Endothelial cell of umbilical vein (primary cell): ENCODE data around the gene VSTM2B. TPM values are rescaled to one million over a fixed set of nuclear protein-coding genes. Genes with fewer than 3 reads are reported as not detected.

ENCODE experiments used
- BruUV-seq: library from RNA; stranded (reverse); fragments of 400-500 nt; replicated peaks from 2 replicates; lab custom pipeline; 2021; lab: Mats Ljungman, UMichigan
- CTCF ChIA-PET: fragments of 300-600, 350-600 bp; sonication (Branson Sonifier 250); formaldehyde crosslinking; loops from one replicate; lab custom pipeline; 2021; ENCODE audit warnings: antibody characterized with exemption, inconsistent platforms; lab: Charles Lee
- POLR2A ChIA-PET: fragments of 300-600, 350-600 bp; sonication (Branson Sonifier 250); formaldehyde crosslinking; loops from one replicate; lab custom pipeline; 2021; ENCODE audit warnings: antibody characterized with exemption, inconsistent platforms; lab: Charles Lee
- DNase-seq: peaks from one replicate; pipeline ENCODE4 v3.0.0-alpha.2; 2011; ENCODE audit warnings: low read depth, low spot score
- FAIRE-seq: peaks from 2 replicates; lab custom pipeline; 2011; peaks lifted over from hg19 to GRCh38; lab: Jason Lieb, UNC
- H2AFZ ChIP-seq: 2 replicates; pipeline ENCODE4 v1.6.0; 2012; ENCODE audit warnings: low read depth, low read length, control low read depth, inconsistent platforms
- H3K27ac ChIP-seq: 2 replicates; pipeline ENCODE4 v1.5.1; 2011; ENCODE audit warnings: low read depth, mild to moderate bottlenecking, control low read depth, low read length, moderate library complexity; ENCODE audit not compliant: insufficient read depth
- H3K27me3 ChIP-seq, 2 experiments: 2 replicates each; pipeline versions ENCODE4 v1.6.0 to v1.6.1; 2011; ENCODE audit warnings: low read length in 2 of 2, mixed read lengths in 1 of 2; ENCODE audit not compliant: control insufficient read depth in 2 of 2, insufficient read depth in 2 of 2
- H3K36me3 ChIP-seq, 2 experiments: 2 replicates in 1 of 2; 3 replicates in 1 of 2; pipeline ENCODE4 v1.5.1; 2011; ENCODE audit warnings: low read length in 2 of 2, mild to moderate bottlenecking in 1 of 2, moderate library complexity in 1 of 2; ENCODE audit not compliant: control insufficient read depth in 2 of 2, insufficient read depth in 2 of 2; ENCODE audit errors: extremely low read depth in 1 of 2
- H3K4me1 ChIP-seq: 3 replicates; pipeline ENCODE4 v1.5.1; 2011; ENCODE audit warnings: mild to moderate bottlenecking, low read length; ENCODE audit not compliant: control insufficient read depth, insufficient read depth; ENCODE audit errors: extremely low read depth
- H3K4me2 ChIP-seq: 2 replicates; pipeline ENCODE4 v1.6.1; 2011; ENCODE audit warnings: low read length, control low read depth, mixed read lengths; ENCODE audit not compliant: insufficient read depth
- H3K4me3 ChIP-seq, 3 experiments: fragments of 200-600 bp in 1 of 3; sonication (generic), shearing (Covaris generic) in 1 of 3; replicated peaks in 1 of 3; 2 replicates each; pipeline ENCODE4 v1.5.1; 2011 to 2016; ENCODE audit warnings: control low read depth in 3 of 3, low read length in 3 of 3, mild to moderate bottlenecking in 2 of 3, inconsistent platforms in 1 of 3, low read depth in 1 of 3, moderate library complexity in 1 of 3; ENCODE audit not compliant: insufficient read depth in 1 of 3
- H3K79me2 ChIP-seq: 2 replicates; pipeline ENCODE4 v1.6.0; 2012; ENCODE audit warnings: low read length, inconsistent platforms; ENCODE audit not compliant: control insufficient read depth, insufficient read depth
- H3K9ac ChIP-seq: replicated peaks from 2 replicates; pipeline ENCODE3; 2011; ENCODE audit warnings: low read length, control low read depth; ENCODE audit not compliant: insufficient read depth; ENCODE audit errors: extremely low read depth
- H3K9me1 ChIP-seq: replicated peaks from 3 replicates; pipeline ENCODE4 v1.6.0; 2011; ENCODE audit warnings: mild to moderate bottlenecking, low read length; ENCODE audit not compliant: control insufficient read depth, insufficient read depth; ENCODE audit errors: extremely low read depth
- H3K9me3 ChIP-seq: replicated peaks from 2 replicates; pipeline ENCODE4 v1.5.1; 2012; ENCODE audit warnings: low read length, inconsistent platforms; ENCODE audit not compliant: control insufficient read depth, insufficient read depth
- H4K20me1 ChIP-seq: replicated peaks from 2 replicates; pipeline ENCODE3; 2011; ENCODE audit warnings: mild to moderate bottlenecking, low read length; ENCODE audit not compliant: control insufficient read depth, insufficient read depth; ENCODE audit errors: extremely low read depth
- CTCF ChIP-seq, 2 donors: IDR thresholded peaks; 1 replicate in 1 of 2; 2 replicates in 1 of 2; pipeline ENCODE4 v1.5.1; 2011; ENCODE audit warnings: low read length in 2 of 2, mild to moderate bottlenecking in 2 of 2, moderate library complexity in 2 of 2, control low read depth in 1 of 2, inconsistent platforms in 1 of 2, low read depth in 1 of 2; ENCODE audit not compliant: insufficient read depth in 1 of 2; ENCODE audit errors: extremely low read depth in 1 of 2
- FOS ChIP-seq: IDR thresholded peaks from 2 replicates; pipeline ENCODE4 v1.6.1; 2011; ENCODE audit warnings: mild to moderate bottlenecking, low read length, moderate library complexity, borderline replicate concordance; ENCODE audit not compliant: insufficient read depth
- GATA2 ChIP-seq: IDR thresholded peaks from 2 replicates; pipeline ENCODE4 v1.7.0; 2011; ENCODE audit warnings: low read depth, mild to moderate bottlenecking, moderate library complexity, mixed read lengths, low read length; ENCODE audit not compliant: insufficient read length, insufficient read depth
- JUN ChIP-seq: IDR thresholded peaks from 2 replicates; pipeline ENCODE4 v1.6.1; 2011; ENCODE audit warnings: borderline replicate concordance, low read depth; ENCODE audit not compliant: insufficient read length, insufficient read depth
- MYC ChIP-seq: IDR thresholded peaks from one replicate; pipeline ENCODE4 v1.6.1; 2011; ENCODE audit warnings: mild to moderate bottlenecking, low read depth, low read length
- POLR2A ChIP-seq: IDR thresholded peaks from 2 replicates; pipeline ENCODE4 v1.6.1; 2012; ENCODE audit warnings: low read depth, mild to moderate bottlenecking, control low read depth, low read length
- POLR2AphosphoS5 ChIP-seq: IDR thresholded peaks from 2 replicates; pipeline ENCODE4 v1.6.1; 2012; ENCODE audit warnings: low read depth, mild to moderate bottlenecking, control low read depth, low read length, moderate library complexity; ENCODE audit not compliant: insufficient read depth
- dilution Hi-C: fragments of 300-500 bp; cut with MboI; formaldehyde crosslinking; loops from one replicate; pipeline ENCODE4 v1.15.0; 2019; ENCODE audit warnings: low sequenced_read_pairs; ENCODE audit not compliant: extremely low pct_ligation_motif_present
- intact Hi-C: fragments of 100-400 bp; cut with micrococcal nuclease; formaldehyde crosslinking; loops from one replicate; pipeline ENCODE4 v1.10.0; 2022
- polyA plus RNA-seq, 4 experiments: library from polyadenylated mRNA; depleted of rRNA in 3 of 4; stranded (reverse) in 3 of 4; unstranded in 1 of 4; fragments of >200 nt; gene quantifications; 2 replicates each; pipeline versions ENCODE4 v1.2.1 to v1.2.3, GENCODE V29; 2011 to 2012; ENCODE audit warnings: missing spikeins in 1 of 4
- total RNA-seq: library from RNA; stranded (reverse); gene quantifications from 2 replicates; pipeline ENCODE4 v1.2.3, GENCODE V29; 2021

VSTM2B gene
- total and polyA plus RNA-seq, 2 donors (not counting 3 experiments of a cell fraction or from before 2014, with no cell fraction given): not detected

GRCh38 chr19:29495901-29496441, 29.8 kb upstream of the VSTM2B start:
- no peak for FAIRE-seq
- POLR2A ChIA-PET: no interaction called here

More at GRCh38 chr19:29495901-29496441, 29.8 kb upstream of the VSTM2B start:
- no peaks in the 10 kb centered on the region for H3K9me1 ChIP-seq
- H3K4me2 ChIP-seq: no peak overlapping the region
- H3K9ac ChIP-seq: no peak overlapping the region
- no peak overlapping the region for H3K4me3 ChIP-seq
- no peak for DNase-seq
- no peak for TF ChIP-seq POLR2A
- TF ChIP-seq GATA2: no peak
- no peak for TF ChIP-seq MYC
- no peak for TF ChIP-seq POLR2AphosphoS5
- TF ChIP-seq FOS: no peak
- no peak for TF ChIP-seq JUN
- no peak for TF ChIP-seq CTCF (IDR thresholded peaks at IDR 0.05; ENCODE audit: extremely low read depth in 1 of 2, insufficient read depth in 1 of 2, low read depth in 1 of 2, low read length in 2 of 2)
- no peaks in the 10 kb centered on the region for H3K79me2 ChIP-seq
- intact Hi-C loops (no loop called here), dilution Hi-C loops (no loop called here)
- CTCF ChIA-PET: no interaction called here
- H3K27me3 ChIP-seq: no peaks in the 10 kb centered on the region
- no peak overlapping the region for H3K27ac ChIP-seq
- peaks cover 1% of the 10 kb centered on the region for H3K9me3 ChIP-seq
- H3K4me1 ChIP-seq: no peaks in the 10 kb centered on the region
- no peak overlapping the region for H2AFZ ChIP-seq
- H3K36me3 ChIP-seq: no peaks in the 10 kb centered on the region
- no peaks in the 10 kb centered on the region for H4K20me1 ChIP-seq
- no TSS peak for BruUV-seq
